HCT116 (cell line): ENCODE results near the gene CALHM2. TPM values are rescaled to one million over a fixed set of nuclear protein-coding genes. Genes with fewer than 3 reads are reported as not detected.
"Not testable (repeated sequence)": the region's sequence is repeated elsewhere in the genome, so short reads cannot be mapped to it uniquely, and the experiment has no call there.

ENCODE experiments used
- ATAC-seq: fragments of 200-7000 bp; cut with Tn5 transposase; 2 replicates; pipeline ENCODE4 v1.9.1; 2020; ENCODE audit warnings: mild to moderate bottlenecking, moderate library complexity
- BruUV-seq: library from RNA; stranded (reverse); fragments of 400-500 nt; replicated peaks from 2 replicates; lab custom pipeline; 2021; lab: Mats Ljungman, UMichigan
- CTCF ChIA-PET: fragments of 300-600 bp; sonication (Branson Sonifier 250); formaldehyde crosslinking; loops from one replicate; lab custom pipeline; 2021; ENCODE audit warnings: antibody characterized with exemption; lab: Charles Lee
- POLR2A ChIA-PET: fragments of 300-600, 350-600 bp; sonication (Branson Sonifier 250); formaldehyde crosslinking; loops from one replicate; lab custom pipeline; 2021; ENCODE audit warnings: antibody characterized with exemption; lab: Charles Lee
- RAD21 ChIA-PET, 2 experiments: fragments of 300-600 bp; sonication (Branson Sonifier 250); formaldehyde crosslinking; loops; one replicate each; lab custom pipeline; 2023; ENCODE audit warnings: low total read pairs in 2 of 2; ENCODE audit not compliant: uncharacterized antibody in 2 of 2, unreplicated experiment in 2 of 2, low non-redundant PET in 1 of 2; lab: Charles Lee
- DNase-seq: peaks from one replicate; pipeline ENCODE4 v3.0.0-alpha.2; 2010; ENCODE audit warnings: low read depth, low spot score
- H2AFZ ChIP-seq: fragments of 200-600 bp; shearing (Covaris generic), sonication (generic); 2 replicates; pipeline ENCODE4 v1.6.1; 2017; ENCODE audit warnings: low read depth, mixed run types, mixed read lengths, antibody characterized with exemption, low read length; ENCODE audit not compliant: poor library complexity, severe bottlenecking
- H3K27ac ChIP-seq: 2 replicates; pipeline ENCODE4 v1.5.1; 2012; ENCODE audit warnings: low read depth, low read length
- H3K27me3 ChIP-seq: fragments of 200-600 bp; sonication (generic); 2 replicates; pipeline ENCODE4 v1.6.1; 2016; ENCODE audit warnings: mixed run types, low read length, mixed read lengths; ENCODE audit not compliant: insufficient read depth
- H3K36me3 ChIP-seq, 2 experiments: fragments of 200-500 bp in 1 of 2; fragments of 200-600 bp in 1 of 2; sonication (Bioruptor generic) in 1 of 2; sonication (generic) in 1 of 2; 2 replicates each; pipeline versions ENCODE4 v1.5.1 to v1.6.1; 2014 to 2016; ENCODE audit warnings: low read length in 2 of 2, inconsistent platforms in 1 of 2, mixed read lengths in 1 of 2, mixed run types in 1 of 2; ENCODE audit not compliant: insufficient read depth in 2 of 2, control insufficient read depth in 1 of 2
- H3K4me1 ChIP-seq, 2 experiments: fragments of 200-600 bp in 1 of 2; sonication (generic) in 1 of 2; 2 replicates each; pipeline versions ENCODE4 v1.5.1 to v1.6.1; 2012 to 2017; ENCODE audit warnings: low read length in 2 of 2, inconsistent platforms in 1 of 2, mild to moderate bottlenecking in 1 of 2, mixed read lengths in 1 of 2, mixed run types in 1 of 2, moderate library complexity in 1 of 2; ENCODE audit not compliant: insufficient read depth in 2 of 2, control insufficient read depth in 1 of 2
- H3K4me2 ChIP-seq: fragments of 200-600 bp; sonication (generic); 2 replicates; pipeline ENCODE4 v1.6.1; 2017; ENCODE audit warnings: mixed run types, low read length, mixed read lengths
- H3K4me3 ChIP-seq, 2 experiments: fragments of 200-600 bp in 1 of 2; sonication (generic) in 1 of 2; replicated peaks in 1 of 2; 2 replicates each; pipeline ENCODE4 v1.5.1; 2011 to 2016; ENCODE audit warnings: low read length in 2 of 2, control low read depth in 1 of 2, low read depth in 1 of 2, mild to moderate bottlenecking in 1 of 2, mixed read lengths in 1 of 2, mixed run types in 1 of 2
- H3K79me2 ChIP-seq: fragments of 200-600 bp; sonication (generic); 2 replicates; pipeline ENCODE4 v1.6.1; 2017; ENCODE audit warnings: mild to moderate bottlenecking, mixed run types, low read length, moderate library complexity, mixed read lengths; ENCODE audit not compliant: insufficient read depth
- H3K9ac ChIP-seq: fragments of 200-600 bp; sonication (generic); 2 replicates; pipeline ENCODE4 v1.6.1; 2016; ENCODE audit warnings: low read length, mixed read lengths
- H3K9me2 ChIP-seq: fragments of 200-600 bp; sonication (generic), shearing (Covaris generic); 2 replicates; pipeline ENCODE4 v1.6.1; 2017; ENCODE audit warnings: mixed run types, mild to moderate bottlenecking, moderate library complexity; ENCODE audit not compliant: insufficient read depth
- H3K9me3 ChIP-seq, 2 experiments: fragments of 200-500 bp in 1 of 2; fragments of 200-600 bp in 1 of 2; sonication (Bioruptor generic) in 1 of 2; sonication (generic) in 1 of 2; 2 replicates each; pipeline ENCODE4 v1.6.1; 2014 to 2017; ENCODE audit warnings: low read length in 2 of 2, mixed read lengths in 2 of 2, inconsistent platforms in 1 of 2, low read depth in 1 of 2, mild to moderate bottlenecking in 1 of 2, mixed run types in 1 of 2, moderate library complexity in 1 of 2; ENCODE audit not compliant: control insufficient read depth in 1 of 2, insufficient read depth in 1 of 2
- H4K20me1 ChIP-seq: fragments of 200-600 bp; sonication (generic), shearing (Covaris generic); 2 replicates; pipeline ENCODE4 v1.6.1; 2017; ENCODE audit warnings: mixed run types, mild to moderate bottlenecking, moderate library complexity; ENCODE audit not compliant: insufficient read depth
- CBX3 ChIP-seq: IDR thresholded peaks from 2 replicates; pipeline ENCODE4 v1.6.1; 2012; ENCODE audit warnings: low read depth
- EGR1 ChIP-seq: IDR thresholded peaks from 2 replicates; pipeline ENCODE4 v1.6.1; 2012; ENCODE audit warnings: low read depth
- EZH2 ChIP-seq: fragments of 200-600 bp; sonication (generic); IDR thresholded peaks from 2 replicates; pipeline ENCODE4 v1.6.1; 2017; ENCODE audit warnings: antibody characterized with exemption, mixed run types
- JUND ChIP-seq: IDR thresholded peaks from 2 replicates; pipeline ENCODE4 v1.6.1; 2012
- intact Hi-C: fragments of 100-400 bp; cut with micrococcal nuclease; formaldehyde crosslinking; loops from 2 replicates; pipeline ENCODE4 v1.10.0; 2022
- total RNA-seq: library from RNA; stranded (reverse); gene quantifications from one replicate; pipeline ENCODE4 v1.2.1, GENCODE V29; 2021; ENCODE audit not compliant: unreplicated experiment
- TF ChIP-seq, protein P1 (sequence below): IDR thresholded peaks from 2 replicates; pipeline ENCODE4 v1.6.1; 2012
- TF ChIP-seq, protein P2 (sequence below): IDR thresholded peaks from 2 replicates; pipeline ENCODE4 v1.6.1; 2012; ENCODE audit warnings: low read depth

The CALHM2 gene
- total RNA-seq, 1 experiment from 2014 or later, result 46.1 TPM

DNA sequence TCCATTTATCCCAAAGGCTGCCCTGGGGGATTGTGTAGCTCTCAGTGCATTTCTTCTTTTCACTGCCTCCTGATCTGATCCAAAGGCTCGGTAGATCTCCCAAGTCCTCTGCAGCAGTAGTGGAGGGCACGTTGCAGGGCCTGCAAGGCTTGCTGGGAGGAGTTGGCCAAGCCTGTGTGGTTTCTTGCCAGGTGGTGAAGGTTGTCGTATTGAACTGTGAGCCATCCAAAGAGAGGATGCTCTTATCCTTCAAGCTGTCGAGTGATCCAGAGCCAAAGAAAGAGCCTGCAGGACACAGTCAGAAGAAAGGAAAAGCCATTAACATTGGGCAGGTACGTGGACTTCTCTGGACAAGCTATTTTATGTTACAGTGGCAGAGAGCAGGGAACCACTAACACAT is 34.6 kb downstream of the CALHM2 start:
- ATAC-seq (no peak), DNase-seq (no peak)
- Histone ChIP-seq H3K4me2 (no peak overlapping the region), H3K9me3 (no peaks in the 10 kb centered on the region), H3K4me3 (no peak overlapping the region), H3K9ac (no peak overlapping the region), H3K27ac (no peak overlapping the region), H3K36me3 (peaks cover 70 to 93% of the 10 kb centered on the region in 2 experiments), H3K27me3 (no peaks in the 10 kb centered on the region), H3K4me1 (no peaks in the 10 kb centered on the region), H3K79me2 (peaks cover 63% of the 10 kb centered on the region; the same call in 1 of the 2 replicates), H2AFZ (no peak overlapping the region)
- ChIA-PET CTCF (interaction anchor here (1.0 to 1.5 kb wide), 4 partner anchors 63 to 175 kb away, joined by 3 to 4 read pairs (median 4); no protein-coding TSS in a partner anchor), POLR2A (no interaction called here)
- intact Hi-C loops, result loop anchor here (1.0 to 2.0 kb wide), 2 partner anchors 65 to 269 kb away; no protein-coding TSS in a partner anchor
- TF ChIP-seq EGR1 (no peak), EZH2 (no peak), CBX3 (no peak), JUND (no peak)
- TF ChIP-seq, protein P1, sequence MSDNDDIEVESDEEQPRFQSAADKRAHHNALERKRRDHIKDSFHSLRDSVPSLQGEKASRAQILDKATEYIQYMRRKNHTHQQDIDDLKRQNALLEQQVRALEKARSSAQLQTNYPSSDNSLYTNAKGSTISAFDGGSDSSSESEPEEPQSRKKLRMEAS, result no peak
- TF ChIP-seq, protein P2, sequence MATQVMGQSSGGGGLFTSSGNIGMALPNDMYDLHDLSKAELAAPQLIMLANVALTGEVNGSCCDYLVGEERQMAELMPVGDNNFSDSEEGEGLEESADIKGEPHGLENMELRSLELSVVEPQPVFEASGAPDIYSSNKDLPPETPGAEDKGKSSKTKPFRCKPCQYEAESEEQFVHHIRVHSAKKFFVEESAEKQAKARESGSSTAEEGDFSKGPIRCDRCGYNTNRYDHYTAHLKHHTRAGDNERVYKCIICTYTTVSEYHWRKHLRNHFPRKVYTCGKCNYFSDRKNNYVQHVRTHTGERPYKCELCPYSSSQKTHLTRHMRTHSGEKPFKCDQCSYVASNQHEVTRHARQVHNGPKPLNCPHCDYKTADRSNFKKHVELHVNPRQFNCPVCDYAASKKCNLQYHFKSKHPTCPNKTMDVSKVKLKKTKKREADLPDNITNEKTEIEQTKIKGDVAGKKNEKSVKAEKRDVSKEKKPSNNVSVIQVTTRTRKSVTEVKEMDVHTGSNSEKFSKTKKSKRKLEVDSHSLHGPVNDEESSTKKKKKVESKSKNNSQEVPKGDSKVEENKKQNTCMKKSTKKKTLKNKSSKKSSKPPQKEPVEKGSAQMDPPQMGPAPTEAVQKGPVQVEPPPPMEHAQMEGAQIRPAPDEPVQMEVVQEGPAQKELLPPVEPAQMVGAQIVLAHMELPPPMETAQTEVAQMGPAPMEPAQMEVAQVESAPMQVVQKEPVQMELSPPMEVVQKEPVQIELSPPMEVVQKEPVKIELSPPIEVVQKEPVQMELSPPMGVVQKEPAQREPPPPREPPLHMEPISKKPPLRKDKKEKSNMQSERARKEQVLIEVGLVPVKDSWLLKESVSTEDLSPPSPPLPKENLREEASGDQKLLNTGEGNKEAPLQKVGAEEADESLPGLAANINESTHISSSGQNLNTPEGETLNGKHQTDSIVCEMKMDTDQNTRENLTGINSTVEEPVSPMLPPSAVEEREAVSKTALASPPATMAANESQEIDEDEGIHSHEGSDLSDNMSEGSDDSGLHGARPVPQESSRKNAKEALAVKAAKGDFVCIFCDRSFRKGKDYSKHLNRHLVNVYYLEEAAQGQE, result no peak
- TF ChIP-seq, all 23 proteins: peak for 0
- RAD21 ChIA-PET, result no interaction called here
- Histone ChIP-seq H3K9me2 (no peaks in the 10 kb centered on the region), H4K20me1 (peaks cover 8% of the 10 kb centered on the region; the same call in 1 of the 2 replicates)
- no TSS peak for BruUV-seq

DNA sequence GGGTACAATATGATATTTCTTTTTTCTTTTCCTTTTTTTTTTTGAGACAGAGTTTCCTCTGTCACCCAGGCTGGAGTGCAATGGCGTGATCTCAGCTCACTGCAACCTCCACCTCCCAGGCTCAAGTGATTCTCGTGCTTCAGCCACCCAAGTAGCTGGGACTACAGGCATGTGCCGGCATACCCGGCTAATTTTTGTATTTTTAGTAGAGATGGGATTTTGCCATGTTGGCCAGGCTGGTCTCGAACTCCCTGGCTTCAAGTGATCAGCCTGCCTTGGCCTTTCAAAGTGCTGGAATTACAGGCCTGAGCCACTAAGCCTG is 35.1 kb downstream of the CALHM2 start:
- ChIA-PET POLR2A (interaction anchor here (1.0 kb wide), 1 partner anchor 68 kb away, joined by 3 read pairs; no protein-coding TSS in a partner anchor), CTCF (interaction anchor here (1.0 to 2.3 kb wide), 5 partner anchors 10 to 176 kb away, joined by 3 to 7 read pairs (median 4); no protein-coding TSS in a partner anchor)
- H3K4me1 ChIP-seq, H3K4me3 ChIP-seq, H4K20me1 ChIP-seq, ATAC-seq, RAD21 ChIA-PET, H3K27me3 ChIP-seq, H3K9me2 ChIP-seq, BruUV-seq, H2AFZ ChIP-seq, H3K9me3 ChIP-seq, DNase-seq, H3K27ac ChIP-seq, H3K4me2 ChIP-seq, H3K9ac ChIP-seq: not testable (repeated sequence)
- Histone ChIP-seq H3K36me3 (peaks cover 69 to 90% of the 10 kb centered on the region in 2 experiments), H3K79me2 (peaks cover 58% of the 10 kb centered on the region; the same call in 1 of the 2 replicates)
- intact Hi-C loops, result loop anchor here (1.0 to 2.0 kb wide), 2 partner anchors 65 to 270 kb away; no protein-coding TSS in a partner anchor
